CD4-positive, alpha-beta memory T cell (primary cell): ENCODE measurements around the gene ELMO1. TPM values are rescaled to one million over a fixed set of nuclear protein-coding genes. Genes with fewer than 3 reads are reported as not detected.

ENCODE experiments used
- CTCF ChIA-PET: fragments of 350-600 bp; sonication (Branson Sonifier 250); formaldehyde crosslinking; loops from one replicate; lab custom pipeline; 2021; ENCODE audit warnings: inconsistent platforms; ENCODE audit not compliant: partially characterized antibody; lab: Charles Lee
- POLR2A ChIA-PET: fragments of 350-600 bp; sonication (Branson Sonifier 250); formaldehyde crosslinking; loops from one replicate; lab custom pipeline; 2021; ENCODE audit not compliant: partially characterized antibody; lab: Charles Lee
- DNase-seq, 5 donors: peaks; one replicate each; pipeline versions ENCODE4 v3.0.0 to v3.0.0-alpha.2; 2020 to 2022; ENCODE audit warnings: mixed read lengths in 1 of 5
- H3K27ac ChIP-seq: one replicate; pipeline ENCODE4 v1.7.0; 2013; ENCODE audit warnings: low read depth, low read length
- H3K27me3 ChIP-seq: 2 replicates; pipeline ENCODE4 v1.7.0; 2013; ENCODE audit warnings: mild to moderate bottlenecking, low read length, moderate library complexity; ENCODE audit not compliant: insufficient read depth
- H3K36me3 ChIP-seq: 2 replicates; pipeline ENCODE4 v1.7.0; 2013; ENCODE audit warnings: mild to moderate bottlenecking, low read length, moderate library complexity; ENCODE audit not compliant: insufficient read depth
- H3K4me1 ChIP-seq: 2 replicates; pipeline ENCODE4 v1.7.0; 2013; ENCODE audit warnings: mild to moderate bottlenecking, low read length, moderate library complexity; ENCODE audit not compliant: insufficient read depth
- H3K4me3 ChIP-seq, 2 donors: one replicate each; pipeline ENCODE4 v1.7.0; 2013; ENCODE audit warnings: low read length in 2 of 2, mild to moderate bottlenecking in 1 of 2
- H3K9me3 ChIP-seq, 2 donors: one replicate each; pipeline ENCODE4 v1.7.0; 2013; ENCODE audit warnings: low read length in 2 of 2, control low read depth in 1 of 2; ENCODE audit not compliant: control insufficient read depth in 1 of 2
- H3K27ac Mint-ChIP-seq, 7 donors: one replicate each; pipeline ENCODE4 v1.8.0; 2020 to 2021; ENCODE audit warnings: mixed read lengths in 7 of 7, mild to moderate bottlenecking in 6 of 7, inconsistent platforms in 3 of 7, moderate library complexity in 3 of 7
- H3K27me3 Mint-ChIP-seq, 2 donors: one replicate each; pipeline ENCODE4 v1.8.0; 2020 to 2021; ENCODE audit warnings: mixed read lengths in 2 of 2
- H3K36me3 Mint-ChIP-seq, 2 donors: one replicate each; pipeline ENCODE4 v1.8.0; 2020 to 2021; ENCODE audit warnings: mixed read lengths in 2 of 2, inconsistent platforms in 1 of 2, mild to moderate bottlenecking in 1 of 2
- H3K4me1 Mint-ChIP-seq, 4 donors: one replicate each; pipeline ENCODE4 v1.8.0; 2020 to 2021; ENCODE audit warnings: mixed read lengths in 4 of 4, mild to moderate bottlenecking in 1 of 4
- H3K4me3 Mint-ChIP-seq, 8 donors: one replicate each; pipeline ENCODE4 v1.8.0; 2020 to 2021; ENCODE audit warnings: mixed read lengths in 8 of 8, mild to moderate bottlenecking in 7 of 8, moderate library complexity in 6 of 8, inconsistent platforms in 3 of 8
- H3K9me3 Mint-ChIP-seq, 8 donors: one replicate each; pipeline ENCODE4 v1.8.0; 2020 to 2021; ENCODE audit warnings: mixed read lengths in 8 of 8, mild to moderate bottlenecking in 5 of 8, inconsistent platforms in 3 of 8, moderate library complexity in 1 of 8
- intact Hi-C: fragments of 100-400 bp; cut with micrococcal nuclease; formaldehyde crosslinking; loops from one replicate; pipeline ENCODE4 v1.15.1; 2023
- polyA plus RNA-seq, 2 donors: library from polyadenylated mRNA; unstranded; fragments of 300-500 nt; fragmentation: Illumina TruSeq; gene quantifications; one replicate each; pipeline ENCODE4 v1.2.3, GENCODE V29; 2021
- total RNA-seq, 2 experiments: library from RNA; stranded (reverse); gene quantifications; one replicate each; pipeline ENCODE4 v1.2.3, GENCODE V29; 2021

ELMO1 gene
- total and polyA plus RNA-seq, 4 experiments from 2014 or later, result 45.1 to 131 (median 111) TPM

DNA sequence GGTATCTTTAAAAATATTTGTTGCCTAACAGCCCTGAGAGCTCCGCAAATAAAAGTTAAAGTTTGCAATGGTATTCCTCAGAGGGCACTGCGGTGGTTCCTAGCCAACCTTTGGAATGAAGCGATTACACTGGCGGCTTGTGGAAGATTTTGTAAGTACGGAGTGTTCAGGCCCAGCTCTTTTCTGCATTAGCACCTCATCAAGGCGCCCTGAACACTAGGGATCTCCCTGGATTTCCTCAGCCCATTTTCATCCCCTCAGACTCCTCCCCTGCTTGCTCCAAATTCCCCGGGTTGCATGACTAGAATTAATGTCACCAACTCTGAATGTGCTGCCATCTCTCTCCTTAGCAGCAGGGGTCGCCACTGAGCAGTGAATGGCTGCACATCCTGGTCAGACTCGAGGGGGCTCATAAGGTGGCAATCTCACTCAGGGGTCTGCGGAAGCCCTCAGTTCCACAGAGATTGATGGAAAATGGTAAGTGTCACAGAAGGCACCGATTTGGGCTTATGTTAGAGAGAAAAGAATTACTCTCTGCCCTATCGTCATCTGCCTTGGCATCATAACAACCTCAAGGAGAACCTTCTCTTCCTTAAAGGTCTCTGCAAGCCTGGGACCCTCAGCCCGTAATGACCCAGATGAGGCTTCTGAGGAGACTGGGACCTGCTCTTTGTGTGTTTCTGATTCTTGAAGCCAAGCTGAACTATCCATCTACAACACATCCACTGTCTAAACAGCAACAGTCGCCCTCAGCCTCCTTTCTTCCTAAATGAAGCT is 461.5 kb downstream of the ELMO1 start:
- Histone ChIP-seq H3K9me3 (no peaks in the 10 kb centered on the region), H3K27ac (no peak overlapping the region), H3K27me3 (no peaks in the 10 kb centered on the region), H3K4me1 (no peaks in the 10 kb centered on the region), H3K4me3 (no peak overlapping the region), H3K36me3 (no peaks in the 10 kb centered on the region)
- POLR2A ChIA-PET, result interaction anchor here (0.7 kb wide), 1 partner anchor 10 kb away, joined by 3 read pairs; no protein-coding TSS in a partner anchor
- Mint-ChIP-seq H3K9me3 (peaks cover 0 to 2% (median 0%) of the 10 kb centered on the region in 8 donors), H3K4me3 (no peak overlapping the region), H3K36me3 (peaks cover 0 to 14% of the 10 kb centered on the region in 2 donors), H3K27ac (peak overlapping the region in 5 of 7 donors; percentile 19 to 82 (median 36)), H3K27me3 (no peaks in the 10 kb centered on the region), H3K4me1 (peaks cover 25 to 43% (median 30%) of the 10 kb centered on the region in 4 donors)
- CTCF ChIA-PET, result interaction anchor here (0.7 to 6.0 kb wide), 21 partner anchors 9 to 309 kb away, joined by 3 to 54 read pairs (median 3); no protein-coding TSS in a partner anchor
- peak; percentile 30 to 50 (median 41) for DNase-seq
- intact Hi-C loops, result loop anchor here (1.0 to 5.0 kb wide), 3 partner anchors 195 to 500 kb away; no protein-coding TSS in a partner anchor

DNA sequence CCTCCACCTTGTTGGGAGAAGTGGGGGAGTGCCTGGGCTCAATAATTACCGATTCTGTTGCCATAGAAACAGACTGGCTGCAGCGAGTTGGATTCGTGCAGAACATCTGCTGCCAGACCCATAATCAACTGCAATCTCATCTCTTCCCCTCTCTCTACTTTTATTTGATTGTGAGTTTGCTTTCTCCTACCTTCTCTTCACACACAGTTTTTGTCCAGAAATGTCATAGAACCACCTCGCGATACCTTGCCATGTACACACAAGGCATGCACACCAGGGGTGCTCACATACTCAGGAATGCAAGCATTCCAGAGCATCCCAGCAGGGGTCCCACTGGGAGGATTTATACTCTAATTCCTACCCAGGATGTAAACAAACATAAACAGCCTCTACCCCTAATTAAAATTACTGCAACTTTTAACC is 462.1 kb downstream of the ELMO1 start:
- intact Hi-C loops, result loop anchor here (5.0 kb wide), 1 partner anchor 499 kb away; no protein-coding TSS in a partner anchor
- no peak overlapping the region for H3K4me3 Mint-ChIP-seq
- no peaks in the 10 kb centered on the region for H3K27me3 ChIP-seq
- H3K9me3 ChIP-seq, result no peaks in the 10 kb centered on the region
- no peaks in the 10 kb centered on the region for H3K27me3 Mint-ChIP-seq
- peaks cover 25 to 43% (median 32%) of the 10 kb centered on the region in 4 donors for H3K4me1 Mint-ChIP-seq
- no peaks in the 10 kb centered on the region for H3K4me1 ChIP-seq
- no peak for DNase-seq
- peaks cover 0 to 2% (median 0%) of the 10 kb centered on the region in 8 donors for H3K9me3 Mint-ChIP-seq
- H3K36me3 ChIP-seq, result no peaks in the 10 kb centered on the region
- POLR2A ChIA-PET, result interaction anchor here (0.7 kb wide), 1 partner anchor 10 kb away, joined by 3 read pairs; no protein-coding TSS in a partner anchor
- H3K4me3 ChIP-seq, result no peak overlapping the region
- H3K27ac ChIP-seq, result no peak overlapping the region
- peaks cover 2 to 16% of the 10 kb centered on the region in 2 donors for H3K36me3 Mint-ChIP-seq
- peak overlapping the region in 2 of 7 donors; percentile 82 to 88 for H3K27ac Mint-ChIP-seq
- CTCF ChIA-PET, result interaction anchor here (0.8 to 6.0 kb wide), 17 partner anchors 10 to 498 kb away, joined by 3 to 54 read pairs (median 4); no protein-coding TSS in a partner anchor

GRCh38 chr7:36985866-36986400 is 462.7 kb downstream of the ELMO1 start:
- Histone ChIP-seq H3K4me1 (no peaks in the 10 kb centered on the region), H3K27ac (no peak overlapping the region), H3K36me3 (no peaks in the 10 kb centered on the region), H3K9me3 (no peaks in the 10 kb centered on the region), H3K27me3 (no peaks in the 10 kb centered on the region), H3K4me3 (no peak overlapping the region)
- H3K4me3 Mint-ChIP-seq, result no peak overlapping the region
- ChIA-PET POLR2A (no interaction called here), CTCF (interaction anchor here (0.8 to 6.0 kb wide), 18 partner anchors 9 to 497 kb away, joined by 3 to 54 read pairs (median 4); no protein-coding TSS in a partner anchor)
- H3K27ac Mint-ChIP-seq, result no peak overlapping the region
- H3K27me3 Mint-ChIP-seq, result no peaks in the 10 kb centered on the region
- intact Hi-C loops, result loop anchor here (5.0 kb wide), 1 partner anchor 499 kb away; no protein-coding TSS in a partner anchor
- peaks cover 25 to 39% (median 28%) of the 10 kb centered on the region in 4 donors for H3K4me1 Mint-ChIP-seq
- peaks cover 4 to 21% of the 10 kb centered on the region in 2 donors for H3K36me3 Mint-ChIP-seq
- no peak for DNase-seq
- peaks cover 0 to 2% (median 0%) of the 10 kb centered on the region in 8 donors for H3K9me3 Mint-ChIP-seq

DNA sequence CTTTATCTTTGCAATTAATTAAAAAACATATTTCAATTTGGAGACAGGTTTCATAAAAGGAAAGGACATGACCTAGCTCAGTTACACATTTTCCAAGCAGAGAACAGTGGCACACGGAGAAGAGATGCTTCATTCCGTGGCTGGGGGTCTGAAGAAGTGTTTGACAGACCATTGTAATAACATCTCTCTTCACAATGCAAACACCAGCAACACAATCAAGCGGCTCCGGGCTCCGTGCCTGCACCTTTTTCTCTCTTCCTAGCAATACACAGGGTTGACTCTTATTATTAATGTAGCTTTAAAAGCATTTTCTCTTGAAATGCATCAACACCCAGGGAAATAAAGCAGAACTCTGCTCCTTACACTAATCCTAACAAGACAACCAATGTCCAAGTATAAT is 463.3 kb downstream of the ELMO1 start:
- Mint-ChIP-seq H3K4me1 (peaks cover 25 to 39% (median 26%) of the 10 kb centered on the region in 4 donors), H3K4me3 (no peak overlapping the region), H3K27me3 (no peaks in the 10 kb centered on the region), H3K9me3 (peaks cover 0 to 2% (median 0%) of the 10 kb centered on the region in 8 donors), H3K36me3 (peaks cover 5 to 21% of the 10 kb centered on the region in 2 donors), H3K27ac (peak overlapping the region in 1 of 7 donors; percentile 27)
- POLR2A ChIA-PET, result no interaction called here
- no peaks in the 10 kb centered on the region for H3K9me3 ChIP-seq
- no peaks in the 10 kb centered on the region for H3K27me3 ChIP-seq
- H3K27ac ChIP-seq, result no peak overlapping the region
- H3K36me3 ChIP-seq, result no peaks in the 10 kb centered on the region
- no peak overlapping the region for H3K4me3 ChIP-seq
- CTCF ChIA-PET, result interaction anchor here (0.8 to 6.0 kb wide), 11 partner anchors 9 to 496 kb away, joined by 3 to 54 read pairs (median 4); no protein-coding TSS in a partner anchor
- DNase-seq, result no peak
- H3K4me1 ChIP-seq, result no peaks in the 10 kb centered on the region
- intact Hi-C loops, result loop anchor here (5.0 kb wide), 1 partner anchor 498 kb away; no protein-coding TSS in a partner anchor

GRCh38 chr7:36984710-36985312 is 463.9 kb downstream of the ELMO1 start:
- Mint-ChIP-seq H3K4me3 (no peak overlapping the region), H3K9me3 (peaks cover 0 to 2% (median 0%) of the 10 kb centered on the region in 8 donors), H3K27me3 (no peaks in the 10 kb centered on the region), H3K27ac (peak overlapping the region in 2 of 7 donors; percentile 27 to 48), H3K36me3 (peaks cover 5 to 25% of the 10 kb centered on the region in 2 donors), H3K4me1 (peaks cover 25 to 44% (median 28%) of the 10 kb centered on the region in 4 donors)
- Histone ChIP-seq H3K4me1 (no peaks in the 10 kb centered on the region), H3K36me3 (no peaks in the 10 kb centered on the region), H3K27me3 (no peaks in the 10 kb centered on the region), H3K4me3 (no peak overlapping the region), H3K9me3 (no peaks in the 10 kb centered on the region), H3K27ac (no peak overlapping the region)
- POLR2A ChIA-PET, result no interaction called here
- intact Hi-C loops, result loop anchor here (5.0 kb wide), 1 partner anchor 498 kb away; no protein-coding TSS in a partner anchor
- CTCF ChIA-PET, result interaction anchor here (1.2 to 6.0 kb wide), 5 partner anchors 13 to 216 kb away, joined by 3 to 54 read pairs (median 3); no protein-coding TSS in a partner anchor
- DNase-seq, result no peak

DNA sequence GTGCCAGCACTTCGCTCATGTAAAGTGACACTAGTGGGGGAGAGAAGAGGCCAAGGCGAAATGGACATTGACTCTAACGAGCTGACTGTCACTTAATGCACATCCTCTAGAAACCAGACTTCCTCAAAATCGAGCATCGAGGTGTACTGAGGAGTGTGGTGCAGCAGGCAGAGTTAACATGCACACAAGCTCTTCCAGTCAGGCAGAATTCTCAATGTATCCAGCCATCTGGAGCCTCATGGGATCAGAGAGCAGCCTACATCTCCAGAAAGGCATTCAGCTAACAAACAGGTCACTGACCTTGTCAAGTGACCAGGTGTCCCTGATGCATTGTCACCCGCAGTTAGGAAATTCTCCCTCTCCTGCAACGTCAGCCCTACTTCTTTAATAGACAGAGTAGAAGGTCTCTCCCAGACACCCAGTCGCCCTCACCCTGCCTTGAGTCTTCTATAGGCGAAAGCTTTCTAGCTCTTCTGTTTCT is 464.6 kb downstream of the ELMO1 start:
- ChIA-PET CTCF (interaction anchor here (1.1 to 6.0 kb wide), 5 partner anchors 10 to 214 kb away, joined by 3 to 54 read pairs (median 6); no protein-coding TSS in a partner anchor), POLR2A (interaction anchor here (0.7 kb wide), 1 partner anchor 1474 kb away, joined by 3 read pairs; no protein-coding TSS in a partner anchor)
- Mint-ChIP-seq H3K27me3 (no peaks in the 10 kb centered on the region), H3K4me3 (no peak overlapping the region), H3K9me3 (peaks cover 0 to 2% (median 0%) of the 10 kb centered on the region in 8 donors), H3K36me3 (peaks cover 5 to 29% of the 10 kb centered on the region in 2 donors), H3K27ac (peak overlapping the region in 3 of 7 donors; percentile 21 to 44 (median 26)), H3K4me1 (peaks cover 23 to 45% (median 26%) of the 10 kb centered on the region in 4 donors)
- Histone ChIP-seq H3K4me3 (no peak overlapping the region), H3K4me1 (no peaks in the 10 kb centered on the region), H3K27ac (no peak overlapping the region), H3K9me3 (no peaks in the 10 kb centered on the region), H3K27me3 (no peaks in the 10 kb centered on the region), H3K36me3 (no peaks in the 10 kb centered on the region)
- no peak for DNase-seq
- intact Hi-C loops, result no loop called here
